GM21423 (cell line): ENCODE measurements around the gene FRMPD4.
A peak's percentile ranks its signal among the peaks of the same experiment; 100 is the strongest.

Experiments
- ATAC-seq: cut with Tn5 transposase; IDR thresholded peaks from one replicate; pipeline ENCODE4 v1.9.1; 2021; ENCODE audit warnings: mild to moderate bottlenecking, moderate library complexity; ENCODE audit not compliant: unreplicated experiment

FRMPD4 gene

DNA sequence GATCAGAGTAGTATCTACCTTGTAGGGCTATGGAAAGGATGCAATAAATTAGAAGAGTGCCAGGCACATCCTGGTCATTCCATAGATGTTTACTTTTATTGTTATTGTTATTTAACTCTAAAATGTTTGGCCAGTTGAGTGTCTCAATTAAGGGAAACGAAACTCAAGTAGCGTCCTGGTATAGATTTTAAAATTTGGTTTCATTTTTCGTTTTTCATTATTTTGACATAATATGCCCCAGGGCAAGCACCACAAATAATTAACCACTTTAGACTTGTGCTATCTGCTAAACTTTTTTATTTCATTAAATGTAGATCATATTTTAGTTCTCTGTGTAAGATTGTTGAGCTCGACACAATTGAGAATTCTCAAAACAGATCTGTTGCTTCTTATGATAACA is 473.2 kb downstream of the FRMPD4 start:
- ATAC-seq = no peak

DNA sequence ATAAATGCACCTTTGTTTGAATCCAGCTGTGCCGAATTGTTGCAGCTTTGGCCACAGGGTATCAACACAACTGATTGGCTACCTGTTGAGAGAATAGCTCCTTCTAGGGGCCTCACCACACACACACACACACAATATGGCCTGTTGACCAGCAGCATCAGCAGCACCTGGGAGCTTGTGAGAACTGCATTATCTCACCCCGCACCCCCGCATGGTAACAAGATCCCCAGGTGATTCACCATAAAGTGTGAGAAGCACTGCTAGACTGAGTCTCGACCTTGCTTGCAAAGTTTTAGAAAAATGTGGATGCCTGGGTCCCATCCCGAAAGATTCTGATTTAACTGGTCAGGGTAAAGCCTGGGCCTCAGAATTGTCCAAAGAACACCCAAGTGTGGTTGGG is 476.0 kb downstream of the FRMPD4 start:
- ATAC-seq = no peak

DNA sequence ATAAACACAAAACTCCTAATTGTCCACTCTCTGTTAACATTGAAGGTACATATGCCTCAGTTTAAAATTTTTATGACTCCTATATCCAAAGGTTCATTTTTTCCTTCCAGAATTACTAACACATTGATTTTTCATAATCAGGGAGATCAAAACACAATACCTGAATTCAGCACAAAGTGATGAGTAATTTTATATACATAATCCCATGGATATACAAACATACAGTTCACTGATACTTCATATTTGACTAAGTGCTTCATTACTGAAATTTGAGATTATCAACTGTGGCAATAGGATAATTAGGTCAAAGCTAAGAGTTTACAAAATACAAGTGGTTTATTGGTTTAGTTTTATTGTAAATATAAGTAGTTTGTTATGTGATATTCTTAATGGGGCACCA is 476.8 kb downstream of the FRMPD4 start:
- no peak for ATAC-seq

DNA sequence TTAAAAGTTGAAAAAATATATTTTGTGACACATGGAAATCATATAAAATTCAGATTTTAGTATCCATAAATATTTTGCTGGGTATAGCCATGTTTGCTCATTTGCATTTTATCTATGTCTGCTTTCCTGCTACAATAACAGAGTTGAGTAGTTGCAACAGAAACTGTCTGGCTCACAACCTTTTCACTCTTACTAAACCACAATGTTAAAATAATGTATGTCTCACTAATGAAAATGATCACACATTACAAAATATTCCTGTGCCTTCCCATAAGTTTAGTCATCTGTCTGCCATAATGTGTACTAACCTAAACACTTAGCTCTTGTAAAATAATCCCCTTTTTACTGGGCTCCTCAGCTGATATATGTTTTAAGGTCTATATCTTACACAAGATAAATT is 479.0 kb downstream of the FRMPD4 start:
- ATAC-seq = no peak

DNA sequence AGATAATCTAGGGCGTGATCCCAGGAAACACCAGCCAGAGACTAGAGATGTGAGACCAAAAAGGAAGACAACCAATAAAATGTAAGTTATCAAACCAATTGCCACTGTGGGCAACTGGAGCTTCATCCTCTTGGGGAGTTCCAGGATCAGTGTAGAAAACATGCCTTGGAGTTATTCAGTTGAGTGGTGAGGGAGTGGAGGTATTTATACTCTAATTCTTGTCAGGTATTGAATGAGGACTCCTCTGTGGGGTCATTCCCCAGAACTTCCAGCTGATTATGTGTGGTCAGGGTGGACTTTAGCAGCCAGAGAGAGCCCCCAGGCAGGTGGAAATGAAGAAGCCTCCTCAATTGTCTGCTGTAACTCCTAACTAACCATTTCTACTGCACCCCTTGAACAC is 509.0 kb downstream of the FRMPD4 start:
- ATAC-seq = no peak

DNA sequence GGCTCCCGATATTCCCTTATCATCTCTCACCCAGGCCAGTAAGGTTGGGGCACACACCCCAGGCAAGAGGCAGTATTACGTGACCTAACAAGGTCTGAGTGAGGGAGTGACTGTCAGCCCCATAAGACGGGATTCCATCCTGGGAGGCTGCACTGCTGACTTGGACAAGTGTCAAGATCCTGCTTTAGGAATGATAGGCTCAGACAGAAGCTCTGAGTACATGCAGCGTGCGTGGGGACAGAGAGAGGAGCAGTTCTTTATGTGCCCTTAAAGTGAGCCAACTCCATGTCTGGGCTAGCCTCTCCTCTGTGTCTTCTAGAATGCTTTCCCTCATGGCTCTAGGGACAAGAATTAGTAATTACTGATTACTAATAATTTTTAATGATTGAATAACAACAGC is 510.7 kb downstream of the FRMPD4 start:
- ATAC-seq = no peak

DNA sequence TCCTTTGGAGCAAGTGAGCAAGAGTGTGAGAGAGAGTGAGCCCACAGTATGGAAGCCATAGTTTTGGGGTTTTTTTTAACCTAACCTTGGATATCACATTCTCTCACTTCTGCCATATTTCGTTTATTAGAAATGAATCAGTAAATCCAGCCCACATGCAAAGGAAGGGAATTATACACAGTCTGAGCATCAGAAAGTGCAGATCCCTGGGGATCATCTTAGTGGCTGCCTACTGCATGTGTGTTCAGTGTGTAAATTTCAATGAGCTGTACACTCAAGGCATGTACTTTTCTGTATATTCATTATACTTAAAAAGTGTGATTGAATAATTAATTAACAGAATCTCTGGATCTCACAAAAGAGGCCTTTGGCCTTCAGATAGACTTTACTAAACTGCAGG is 519.2 kb downstream of the FRMPD4 start:
- no peak for ATAC-seq

DNA sequence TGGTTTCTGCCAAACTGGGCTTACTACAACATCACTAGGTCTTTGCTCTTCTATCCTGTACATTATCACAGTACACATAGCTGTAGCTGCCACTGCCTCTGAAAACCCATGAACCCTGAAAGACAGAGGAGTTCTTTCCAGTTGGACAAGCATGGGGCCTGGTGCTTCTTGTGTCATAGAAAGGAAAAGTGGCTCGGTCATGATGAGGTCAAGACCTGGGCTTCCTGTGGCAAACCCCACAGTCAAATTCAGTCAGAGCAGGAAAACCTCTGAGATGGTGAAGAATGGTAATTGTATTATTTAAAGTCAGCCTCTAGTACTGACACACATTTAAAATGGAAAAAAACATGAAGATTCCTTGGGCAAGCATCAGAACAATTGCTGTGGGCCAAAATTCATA is 519.6 kb downstream of the FRMPD4 start:
- peak; percentile 73 for ATAC-seq

DNA sequence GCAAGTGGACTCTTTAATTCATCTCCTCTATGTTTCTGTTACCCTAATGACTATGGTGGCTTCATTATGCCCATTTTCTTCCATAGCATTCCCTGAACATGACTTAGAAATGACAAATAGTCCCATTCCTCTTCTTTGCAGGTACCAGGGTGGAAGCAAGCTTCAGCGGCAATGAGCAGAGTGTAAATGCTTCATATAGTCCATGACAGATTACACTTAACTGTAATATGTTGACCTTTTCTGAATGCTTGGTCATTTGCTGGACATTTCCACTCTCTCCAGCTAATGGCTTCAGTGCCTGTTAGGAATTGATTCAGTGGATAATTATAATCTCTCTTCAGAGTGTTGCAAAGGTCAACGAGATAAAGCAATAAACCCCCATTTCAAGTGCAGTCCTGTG is 523.2 kb downstream of the FRMPD4 start:
- no peak for ATAC-seq

DNA sequence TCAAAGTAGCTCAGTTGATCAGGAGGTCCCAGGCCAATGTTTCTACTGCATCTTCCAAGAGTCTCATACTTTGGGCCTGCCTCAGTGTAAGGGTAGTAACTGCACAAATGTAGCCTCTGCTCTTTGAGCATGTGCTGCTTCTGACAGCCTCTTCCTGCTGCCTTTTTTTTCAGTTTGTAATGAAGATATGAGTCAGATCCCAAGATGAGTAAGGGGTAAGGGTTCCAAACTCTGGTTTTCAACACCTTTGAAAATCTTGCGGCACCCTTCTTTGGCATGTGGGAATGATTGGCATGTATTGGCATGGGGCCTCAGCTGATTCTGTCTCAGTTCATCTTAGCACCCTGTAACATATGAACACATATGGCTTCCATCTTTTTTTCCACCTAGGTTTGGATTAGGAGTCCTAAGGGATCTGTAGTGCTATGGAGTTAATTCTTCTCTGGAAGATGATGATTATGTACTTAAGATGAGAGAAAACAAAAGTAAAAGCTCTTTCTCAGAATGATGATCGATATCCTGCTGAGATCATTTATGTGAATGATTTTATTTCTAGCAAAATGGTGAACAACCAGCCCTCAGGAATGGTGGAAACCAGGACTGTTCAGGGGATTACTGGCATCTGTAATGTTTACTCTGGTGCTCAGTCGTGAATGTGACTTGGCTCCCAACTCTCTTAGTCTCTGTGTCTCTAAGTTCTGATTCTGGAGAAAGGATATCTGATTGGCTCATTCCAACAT is 534.3 kb downstream of the FRMPD4 start:
- ATAC-seq = no peak

DNA sequence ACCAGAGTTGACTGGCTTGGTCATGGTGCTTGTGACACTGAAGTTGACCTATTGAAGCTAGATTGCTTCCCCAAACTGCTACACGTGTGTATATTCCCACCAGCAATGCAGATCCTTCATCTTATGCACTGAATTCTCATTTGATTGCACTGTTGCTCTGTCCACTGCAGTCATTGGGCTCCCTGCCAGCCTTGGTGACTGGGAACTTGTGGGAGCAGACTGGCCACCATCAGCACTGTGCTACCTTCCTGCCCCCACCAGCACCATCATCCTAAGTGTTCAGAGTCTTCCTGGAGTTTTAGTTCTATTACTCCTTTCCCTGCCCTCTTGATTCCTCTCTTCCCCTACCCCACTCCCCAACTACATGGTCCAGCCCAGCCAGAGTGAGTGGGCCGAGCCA is 535.2 kb downstream of the FRMPD4 start:
- no peak for ATAC-seq

DNA sequence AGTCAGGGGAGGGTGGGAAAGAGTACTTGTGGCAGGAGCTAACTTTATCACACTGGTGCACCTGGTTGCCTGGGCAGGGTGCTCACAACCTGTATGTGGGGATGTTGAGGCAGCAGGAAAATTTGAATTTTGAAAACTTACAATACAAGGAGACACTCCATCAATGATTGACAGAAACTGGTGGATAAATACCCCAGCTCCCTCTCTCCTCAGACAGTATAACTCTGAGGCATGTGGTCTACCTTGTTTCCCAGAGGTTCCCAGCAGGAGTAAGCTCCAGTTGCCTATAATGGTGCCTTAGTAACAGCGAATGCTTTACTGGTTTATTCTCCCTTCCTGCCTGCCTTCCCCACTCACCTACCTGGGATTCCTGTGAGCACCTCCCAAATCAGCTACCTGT is 541.2 kb downstream of the FRMPD4 start:
- ATAC-seq = no peak

DNA sequence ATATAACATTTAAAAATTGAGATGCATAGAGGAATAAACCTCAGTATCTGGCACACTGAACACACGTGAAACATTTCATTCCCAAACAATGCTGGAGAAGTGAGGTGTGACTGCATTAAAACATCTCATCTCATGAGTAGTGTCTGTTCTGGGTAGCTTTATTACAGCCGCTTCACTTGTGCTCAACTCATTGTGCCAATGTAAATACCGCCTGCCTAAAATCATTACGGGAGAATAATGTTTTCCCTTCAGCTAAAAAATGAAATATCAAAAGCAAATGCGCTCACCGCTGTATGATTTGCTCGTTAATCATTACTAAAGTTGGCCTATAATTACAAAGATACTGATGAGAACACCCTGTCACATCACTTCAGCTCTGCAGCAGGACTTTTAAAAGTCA is 542.8 kb downstream of the FRMPD4 start:
- ATAC-seq = no peak

DNA sequence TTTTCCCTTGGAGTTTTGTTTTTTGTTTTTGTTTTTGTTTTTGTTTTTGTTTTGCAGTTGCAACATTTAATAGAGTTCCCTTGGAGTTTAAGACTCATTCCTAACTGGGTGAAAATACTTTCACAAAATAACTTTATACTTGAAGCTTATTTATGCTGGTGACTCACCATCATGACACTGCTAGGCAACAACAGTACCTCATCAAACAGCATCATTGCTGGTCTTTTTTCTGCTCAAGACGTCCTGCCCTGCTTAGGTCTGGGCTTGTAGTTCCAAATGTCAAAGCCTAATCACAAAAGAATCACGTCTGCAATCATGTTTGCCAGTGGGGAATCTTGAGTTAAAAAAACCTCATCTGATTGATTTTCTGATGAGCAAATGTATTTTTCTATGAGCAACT is 547.3 kb downstream of the FRMPD4 start:
- no peak for ATAC-seq

DNA sequence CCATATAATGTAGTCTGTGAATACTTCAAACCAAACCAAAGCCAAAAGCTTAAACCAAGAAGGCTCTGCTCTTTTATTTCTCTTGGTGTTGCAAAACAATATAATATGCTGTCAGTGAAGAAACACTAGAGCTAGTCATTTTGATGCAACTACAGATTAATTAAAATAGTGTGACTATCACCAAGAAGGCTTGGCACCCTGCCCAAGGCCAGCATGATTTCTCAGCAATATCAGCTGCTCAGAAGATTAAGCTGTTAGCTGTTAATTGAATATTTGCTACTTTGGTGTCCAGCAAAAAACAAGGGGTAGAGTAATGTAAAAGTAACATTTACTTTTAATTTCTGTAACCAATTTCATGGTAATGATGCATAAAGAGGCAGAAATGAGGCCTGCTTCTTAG is 548.1 kb downstream of the FRMPD4 start:
- no peak for ATAC-seq

DNA sequence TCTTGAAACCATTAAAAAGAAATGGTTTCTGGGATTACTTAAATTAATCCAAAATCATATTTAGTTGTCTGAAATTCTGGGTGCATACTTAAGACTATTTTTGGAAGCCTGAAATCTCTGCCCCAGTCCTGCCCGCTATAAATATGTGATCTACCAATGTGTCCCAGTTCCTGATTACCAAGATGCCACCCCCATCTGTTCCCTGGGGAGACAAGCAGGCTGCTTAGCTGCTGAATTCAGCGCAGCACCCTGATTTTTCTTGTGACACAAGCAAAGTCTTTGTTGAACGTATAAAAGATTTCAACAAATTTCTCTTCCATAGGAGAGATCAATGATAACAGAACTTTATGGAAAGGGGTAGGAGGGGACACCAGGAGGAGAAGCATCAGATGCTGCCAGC is 552.4 kb downstream of the FRMPD4 start:
- no peak for ATAC-seq

DNA sequence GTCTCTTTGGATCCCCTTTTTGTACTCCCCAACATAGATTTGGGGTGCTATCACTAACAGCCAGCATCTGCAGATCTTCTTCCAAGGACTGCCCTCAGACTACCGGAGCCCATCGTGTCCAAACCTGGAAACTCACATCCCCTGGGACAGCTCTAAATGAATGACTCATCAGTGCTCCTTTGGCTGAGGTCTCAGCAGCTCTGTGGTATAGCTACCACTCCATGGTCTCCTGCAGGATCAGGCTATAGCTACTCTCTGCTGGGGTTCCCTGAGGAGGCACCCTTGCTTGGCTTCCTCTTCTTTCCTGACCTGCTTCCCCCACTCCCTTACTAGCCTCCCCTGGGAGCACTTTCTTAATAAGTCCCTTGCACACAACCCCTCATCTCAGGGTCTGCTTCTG is 555.5 kb downstream of the FRMPD4 start:
- no peak for ATAC-seq

DNA sequence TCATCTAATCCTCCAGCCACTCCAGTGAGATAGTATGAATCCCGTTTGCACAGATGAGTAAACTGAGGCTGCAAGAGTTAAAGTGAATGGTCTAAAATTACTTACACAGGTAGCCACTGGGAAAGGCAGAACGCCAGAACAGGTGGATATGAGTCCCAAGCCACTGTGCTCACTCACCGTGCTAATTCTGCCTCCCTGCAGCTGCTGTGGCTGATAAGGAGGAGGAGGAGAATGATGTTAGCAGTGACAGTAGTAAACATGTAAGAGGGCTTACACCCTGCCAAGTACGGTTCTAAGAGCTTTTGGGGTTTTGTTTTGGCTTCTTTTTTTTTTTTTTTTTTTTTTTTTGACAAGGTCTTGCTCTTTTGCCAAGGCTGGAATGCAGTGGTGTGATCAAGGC is 562.5 kb downstream of the FRMPD4 start:
- ATAC-seq = no peak

DNA sequence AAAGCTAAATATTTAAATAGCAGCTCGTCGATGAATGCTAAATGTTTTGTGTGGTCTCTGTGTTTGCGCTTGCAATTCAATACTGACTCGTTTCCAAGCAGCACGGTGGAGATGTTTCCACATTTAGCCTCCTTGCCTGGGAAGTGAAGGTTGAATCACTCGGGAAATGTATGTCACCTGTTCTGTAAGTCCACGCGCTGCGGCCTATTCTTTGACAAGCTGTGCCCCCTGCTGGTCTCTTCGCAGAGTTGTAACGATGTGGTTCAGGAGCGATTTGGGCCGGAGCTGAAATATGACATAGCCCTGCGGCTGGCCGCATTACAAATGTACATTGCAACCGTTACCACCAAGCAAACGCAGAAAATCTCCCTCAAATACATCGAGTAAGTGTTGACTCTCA is 563.4 kb downstream of the FRMPD4 start:
- no peak for ATAC-seq

DNA sequence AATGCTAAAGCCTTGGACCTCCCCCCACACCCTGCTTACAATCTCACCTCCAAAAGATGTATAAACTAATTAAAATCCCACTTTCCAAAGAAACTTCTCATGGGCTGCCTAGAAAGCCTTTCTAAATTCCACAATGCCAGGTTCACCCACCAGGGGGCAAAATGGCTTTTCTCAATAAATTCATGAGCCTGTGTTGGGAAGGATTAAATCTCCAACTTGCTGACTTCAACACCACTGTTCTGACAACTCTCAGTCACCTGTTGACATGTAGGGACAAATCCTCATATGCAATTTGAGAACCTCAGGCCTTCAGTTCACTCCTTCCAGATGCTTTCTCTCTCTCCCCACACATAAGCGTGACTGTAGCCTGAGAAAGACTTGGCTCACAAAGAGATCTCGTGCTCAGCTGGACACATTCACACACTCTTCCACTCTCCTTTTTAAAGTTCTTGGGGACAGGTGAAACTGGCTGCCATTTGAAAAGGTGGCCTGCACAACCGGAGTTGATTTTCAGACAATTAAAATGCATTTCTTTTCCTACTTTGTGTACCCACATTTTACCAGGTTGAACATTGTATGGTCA is 564.3 kb downstream of the FRMPD4 start:
- ATAC-seq = no peak

DNA sequence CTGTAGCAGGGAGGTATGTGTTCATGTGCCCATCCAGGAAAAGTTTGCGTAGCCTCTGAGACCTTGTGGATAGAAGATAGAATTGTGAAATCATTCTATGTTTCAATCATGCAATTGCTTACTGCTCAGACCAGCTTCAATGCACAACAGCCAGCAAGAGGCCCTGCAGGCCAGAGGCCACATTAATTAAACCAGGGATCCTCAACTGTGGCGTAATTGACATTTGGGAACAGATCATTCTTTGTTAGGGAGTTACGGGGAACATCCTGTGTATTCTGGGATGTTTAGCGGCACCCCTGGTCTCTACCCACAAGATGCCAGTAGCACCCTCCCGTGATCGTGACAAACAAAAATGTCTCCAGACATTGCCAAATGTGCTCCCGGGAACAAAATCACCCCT is 566.4 kb downstream of the FRMPD4 start:
- ATAC-seq = no peak

DNA sequence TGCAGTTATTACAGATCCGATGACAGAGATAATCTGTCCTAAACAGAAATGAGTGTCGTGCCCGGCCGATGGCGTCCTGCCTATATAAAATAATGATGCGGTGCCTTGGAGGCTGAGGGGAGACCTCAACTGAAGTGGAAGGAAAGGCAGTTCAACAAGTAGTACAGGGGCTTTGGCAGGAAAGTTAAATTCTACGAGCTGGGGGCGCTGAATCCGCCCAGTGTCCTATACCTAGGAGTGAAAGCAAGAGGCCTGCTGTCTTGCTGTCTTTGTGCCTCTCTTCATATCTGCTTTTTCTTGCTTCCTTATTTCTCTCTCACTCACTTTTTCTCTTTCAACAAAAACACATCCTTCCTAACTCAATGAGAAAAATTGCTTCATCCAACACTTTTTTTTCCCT is 570.8 kb downstream of the FRMPD4 start:
- no peak for ATAC-seq

DNA sequence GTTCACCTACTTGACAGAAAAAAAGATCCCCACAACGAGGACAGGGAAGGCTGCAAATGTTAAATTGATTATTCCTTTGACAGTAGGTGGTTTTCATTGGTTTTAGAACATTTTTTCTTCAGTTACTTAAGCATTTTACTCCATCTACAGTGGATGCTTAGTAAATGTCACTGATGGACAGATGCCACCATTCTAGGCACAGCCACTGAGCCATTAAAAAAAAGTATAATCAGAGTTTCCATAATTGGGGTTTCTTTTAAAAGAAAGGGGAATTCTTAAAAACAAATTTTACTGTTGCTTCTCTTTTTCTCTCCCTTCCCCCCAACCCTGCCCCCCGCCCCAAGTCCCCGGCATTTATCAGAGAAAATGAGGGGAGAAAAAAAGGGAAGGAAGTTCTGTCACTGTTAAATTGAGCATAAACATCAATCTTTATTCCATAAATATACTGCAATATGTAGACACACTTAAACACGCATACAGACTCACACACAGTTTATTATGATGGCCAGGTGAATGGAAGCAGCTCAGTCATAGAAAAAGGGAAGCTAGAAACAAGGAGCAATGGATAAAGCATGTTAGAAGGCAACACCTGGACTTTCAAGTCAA is 573.3 kb downstream of the FRMPD4 start:
- no peak for ATAC-seq
